ENCODE results near the gene MANSC1.

- TF ChIP-seq EZH2 (IDR thresholded peaks at IDR 0.05): no peak
- no peak for TF ChIP-seq POLR2AphosphoS5 (IDR thresholded peaks at IDR 0.05; ENCODE audit: borderline replicate concordance, low read depth, low read length)
- TF ChIP-seq FOXP2 (optimal IDR thresholded peaks at IDR 0.05; ENCODE audit: control extremely low read depth, extremely low read length, insufficient read depth): no peak
Measured at GRCh38 chr12:12323591-12323990, 26.5 kb downstream of the MANSC1 start.

All from SK-N-MC (cell line).